IPS-15b (cell line): ENCODE measurements around the gene GDI2.
"Not testable (repeated sequence)": the region's sequence is repeated elsewhere in the genome, so short reads cannot be mapped to it uniquely, and the experiment has no call there.

Source experiments
- H3K27me3 ChIP-seq: one replicate; pipeline ENCODE4 v1.6.1; 2013; ENCODE audit warnings: low read length; ENCODE audit not compliant: control insufficient read depth, insufficient read depth
- H3K36me3 ChIP-seq: one replicate; pipeline ENCODE4 v1.6.1; 2013; ENCODE audit warnings: low read length; ENCODE audit not compliant: control insufficient read depth, insufficient read depth
- H3K4me1 ChIP-seq: one replicate; pipeline ENCODE4 v1.6.1; 2013; ENCODE audit warnings: mild to moderate bottlenecking, low read length; ENCODE audit not compliant: control insufficient read depth, insufficient read depth
- H3K4me3 ChIP-seq: one replicate; pipeline ENCODE4 v1.5.1; 2013; ENCODE audit warnings: low read depth, low read length
- H3K9ac ChIP-seq: one replicate; pipeline ENCODE4 v1.6.1; 2013; ENCODE audit warnings: low read depth, mild to moderate bottlenecking, low read length
- H3K9me3 ChIP-seq: one replicate; pipeline ENCODE4 v1.6.1; 2013; ENCODE audit warnings: mild to moderate bottlenecking, low read length; ENCODE audit not compliant: control insufficient read depth, insufficient read depth

GDI2 gene

GRCh38 chr10:5813341-5814109, at the start of gene GDI2:
Gene GDI2 (minus strand): TSS chr10:5813434. CDS start chr10:5813258, 176 bp downstream.
- Histone ChIP-seq H3K9me3 (no peaks in the 10 kb centered on the region), H3K36me3 (no peaks in the 10 kb centered on the region), H3K4me1 (peaks cover 8% of the 10 kb centered on the region), H3K4me3 (peak within 1 kb of the TSS; percentile 90), H3K9ac (peak within 1 kb of the TSS; percentile 97), H3K27me3 (no peaks in the 10 kb centered on the region)

DNA sequence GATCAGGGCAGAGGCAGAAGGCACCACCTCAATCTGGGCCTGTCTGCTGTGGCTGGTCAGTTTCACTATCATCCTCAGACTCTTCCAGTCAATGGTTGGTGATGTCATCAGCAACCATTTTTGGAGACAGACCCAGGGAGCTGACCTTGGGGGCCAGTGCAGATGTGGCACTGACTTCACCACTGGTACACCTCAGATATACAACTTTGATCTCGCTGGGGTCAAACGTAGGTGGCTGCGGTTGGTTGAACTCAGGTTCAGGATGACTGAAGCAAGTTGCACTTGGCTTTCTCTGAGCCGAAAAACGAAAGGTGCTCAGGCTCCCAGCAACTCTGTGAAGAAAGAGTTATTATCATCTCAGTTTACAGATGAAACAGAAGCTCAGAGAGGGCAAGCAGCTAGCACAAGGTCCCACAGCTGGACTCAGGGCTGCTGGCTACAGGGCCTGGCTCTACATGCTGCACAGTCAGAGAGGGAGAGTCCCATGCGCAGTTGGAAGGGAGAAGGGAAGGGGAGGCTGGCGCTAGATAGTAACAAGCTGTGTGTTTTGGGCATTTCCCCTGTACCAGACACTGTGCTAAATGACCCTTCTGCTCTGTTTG, 49.2 kb upstream of the GDI2 start:
- Histone ChIP-seq H3K4me1 (no peaks in the 10 kb centered on the region), H3K27me3 (no peaks in the 10 kb centered on the region), H3K9ac (no peak overlapping the region), H3K4me3 (no peak overlapping the region), H3K9me3 (no peaks in the 10 kb centered on the region), H3K36me3 (no peaks in the 10 kb centered on the region)

GRCh38 chr10:5860066-5860465, 46.8 kb upstream of the GDI2 start:
- H3K9ac ChIP-seq: no peak overlapping the region
- no peaks in the 10 kb centered on the region for H3K36me3 ChIP-seq
- H3K27me3 ChIP-seq: no peaks in the 10 kb centered on the region
- no peaks in the 10 kb centered on the region for H3K4me1 ChIP-seq
- H3K4me3 ChIP-seq: no peak overlapping the region
- no peaks in the 10 kb centered on the region for H3K9me3 ChIP-seq

DNA sequence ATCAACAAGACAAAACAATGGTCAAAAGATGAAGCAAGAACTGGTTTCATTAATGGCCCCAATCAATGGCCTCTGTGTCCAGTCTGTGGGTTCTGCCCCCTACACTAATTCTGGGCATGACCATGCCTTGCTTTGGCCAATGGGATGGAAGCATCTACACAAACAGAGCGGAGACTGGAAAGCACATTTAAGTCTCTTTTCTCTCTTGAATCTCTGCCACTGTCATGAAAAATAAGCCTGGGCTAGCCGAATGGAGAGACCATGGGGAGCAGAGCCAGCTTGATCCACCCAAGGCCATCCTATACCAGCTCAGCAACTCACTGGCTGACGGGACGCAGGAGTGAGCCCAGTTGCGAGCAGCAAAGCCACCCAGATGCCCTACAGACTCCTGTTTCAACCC, 45.6 kb upstream of the GDI2 start:
- no peaks in the 10 kb centered on the region for H3K27me3 ChIP-seq
- no peaks in the 10 kb centered on the region for H3K36me3 ChIP-seq
- no peaks in the 10 kb centered on the region for H3K9me3 ChIP-seq
- H3K4me1 ChIP-seq: no peaks in the 10 kb centered on the region
- no peak overlapping the region for H3K9ac ChIP-seq
- H3K4me3 ChIP-seq: no peak overlapping the region

GRCh38 chr10:5856701-5857004, 43.4 kb upstream of the GDI2 start:
- H3K36me3 ChIP-seq: no peaks in the 10 kb centered on the region
- no peak overlapping the region for H3K9ac ChIP-seq
- no peaks in the 10 kb centered on the region for H3K27me3 ChIP-seq
- H3K4me3 ChIP-seq: no peak overlapping the region
- no peaks in the 10 kb centered on the region for H3K9me3 ChIP-seq
- H3K4me1 ChIP-seq: no peaks in the 10 kb centered on the region

- H3K9me3 ChIP-seq: no peaks in the 10 kb centered on the region
- no peak overlapping the region for H3K9ac ChIP-seq
- H3K4me1 ChIP-seq: no peaks in the 10 kb centered on the region
- H3K27me3 ChIP-seq: no peaks in the 10 kb centered on the region
- H3K4me3 ChIP-seq: no peak overlapping the region
- H3K36me3 ChIP-seq: no peaks in the 10 kb centered on the region
Measured at GRCh38 chr10:5855979-5856700, 42.9 kb upstream of the GDI2 start.

DNA sequence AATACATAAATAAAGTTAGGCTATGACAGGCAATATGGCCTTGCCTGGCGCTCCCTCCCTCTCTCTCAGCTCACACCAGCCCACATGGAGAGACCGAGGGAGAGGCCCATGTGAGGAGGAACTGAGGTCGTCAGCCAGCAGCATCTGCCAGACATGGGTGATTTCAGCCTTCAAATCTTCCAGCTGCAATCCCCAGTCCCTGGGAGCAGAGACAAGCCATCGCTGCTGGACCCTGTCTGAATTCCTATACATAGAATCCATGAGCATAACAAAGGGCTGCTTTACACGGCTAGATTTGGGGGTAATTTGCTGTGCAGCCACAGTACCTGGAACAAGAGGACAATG, 40.9 kb upstream of the GDI2 start:
- no peak overlapping the region for H3K9ac ChIP-seq
- H3K4me3 ChIP-seq: no peak overlapping the region
- H3K27me3 ChIP-seq: no peaks in the 10 kb centered on the region
- H3K4me1 ChIP-seq: no peaks in the 10 kb centered on the region
- no peaks in the 10 kb centered on the region for H3K36me3 ChIP-seq
- no peaks in the 10 kb centered on the region for H3K9me3 ChIP-seq

- H3K4me1 ChIP-seq, H3K4me3 ChIP-seq, H3K9me3 ChIP-seq, H3K27me3 ChIP-seq, H3K9ac ChIP-seq, H3K36me3 ChIP-seq: not testable (repeated sequence)
Measured at GRCh38 chr10:5846667-5847066, 33.4 kb upstream of the GDI2 start.

DNA sequence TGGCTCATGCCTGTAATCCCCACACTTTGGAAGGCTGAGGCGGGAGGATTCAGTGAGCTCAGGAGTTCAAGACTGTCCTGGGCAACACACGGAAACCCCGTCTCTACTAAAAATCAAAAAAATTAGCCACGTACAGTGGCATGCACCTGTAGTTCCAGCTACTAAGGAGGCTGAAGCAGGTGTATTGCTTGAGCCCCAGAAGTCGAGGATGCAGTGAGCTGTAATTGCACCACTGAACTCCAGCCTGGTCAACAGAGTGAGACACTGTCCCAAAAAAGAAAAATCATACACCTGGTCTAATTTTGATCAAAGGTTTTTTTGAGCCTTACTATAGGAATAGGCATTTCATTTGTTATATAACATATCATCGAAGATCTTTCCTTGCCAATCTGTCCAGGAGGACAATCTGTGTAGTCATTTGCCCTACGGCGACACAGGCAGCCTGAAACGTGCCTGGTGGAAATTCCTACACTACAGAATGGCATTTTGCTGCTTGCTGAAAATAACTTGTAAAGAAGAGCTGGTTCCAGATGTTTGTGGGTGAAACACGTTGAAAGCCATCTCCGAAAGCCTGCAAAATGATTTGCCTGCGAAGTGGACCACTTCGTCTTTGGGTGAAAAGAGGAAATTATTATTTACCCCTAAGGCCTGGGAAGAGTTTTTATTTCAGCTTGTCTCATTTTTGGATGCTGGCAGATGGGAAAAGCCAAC, 31.3 kb upstream of the GDI2 start:
- H3K4me3 ChIP-seq: no peak overlapping the region
- no peaks in the 10 kb centered on the region for H3K9me3 ChIP-seq
- H3K27me3 ChIP-seq: no peaks in the 10 kb centered on the region

DNA sequence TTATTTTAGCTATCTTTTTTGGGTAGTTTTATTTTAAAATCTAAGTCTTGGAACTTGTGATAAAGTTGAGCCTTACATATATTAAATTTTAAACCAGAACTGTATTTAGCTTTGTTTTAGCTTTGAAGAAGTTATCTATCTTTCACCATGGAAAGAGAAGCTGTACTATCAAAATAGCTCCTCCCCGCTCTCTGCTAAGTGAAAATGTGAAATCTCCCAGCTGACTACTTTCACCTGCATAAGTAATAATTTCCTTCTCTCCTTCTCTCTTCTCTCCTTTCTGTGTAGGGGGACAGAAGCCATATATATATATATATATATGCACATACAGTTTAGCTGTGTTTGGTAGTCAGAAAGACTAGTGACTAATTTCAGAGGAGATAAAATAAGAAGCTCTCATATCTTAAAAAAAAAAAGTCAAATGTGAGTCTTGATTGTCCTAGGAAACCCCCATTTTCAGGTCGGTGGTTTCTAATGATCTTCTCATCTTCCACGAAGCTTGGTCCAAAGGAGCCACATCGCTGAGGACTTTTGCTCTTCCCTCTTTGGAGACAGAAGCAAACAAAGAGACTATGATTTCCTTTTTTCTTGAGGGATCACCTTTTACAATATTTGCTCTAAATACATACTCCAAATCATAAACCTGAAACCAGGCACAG, 30.6 kb upstream of the GDI2 start:
- Histone ChIP-seq H3K36me3 (no peaks in the 10 kb centered on the region), H3K9me3 (no peaks in the 10 kb centered on the region), H3K4me3 (no peak overlapping the region), H3K4me1 (peaks cover 3% of the 10 kb centered on the region), H3K27me3 (no peaks in the 10 kb centered on the region), H3K9ac (no peak overlapping the region)

More for the DNA sequence above, 31.3 kb upstream of the GDI2 start:
- Histone ChIP-seq H3K9ac (no peak overlapping the region), H3K4me1 (peaks cover 3% of the 10 kb centered on the region), H3K36me3 (no peaks in the 10 kb centered on the region)

- Histone ChIP-seq H3K4me3 (no peak overlapping the region), H3K4me1 (peaks cover 3% of the 10 kb centered on the region), H3K9me3 (no peaks in the 10 kb centered on the region), H3K9ac (no peak overlapping the region), H3K27me3 (no peaks in the 10 kb centered on the region), H3K36me3 (no peaks in the 10 kb centered on the region)
Measured at GRCh38 chr10:5841965-5842364, 28.7 kb upstream of the GDI2 start.
